Thyroid gland (tissue), 4 donors: Measurements from ENCODE around the gene HOXC4. TPM values are rescaled to one million over a fixed set of nuclear protein-coding genes. Genes with fewer than 3 reads are reported as not detected.

ENCODE experiments used
- DNase-seq, 2 donors: peaks; one replicate each; pipeline ENCODE4 v3.0.0-alpha.2; 2019
- H3K27ac ChIP-seq, 3 donors: fragments of 200-600 bp; sonication (generic); 1 replicate in 2 of 3; 2 replicates in 1 of 3; pipeline ENCODE4 v1.5.1; 2016 to 2019; ENCODE audit warnings: mild to moderate bottlenecking in 1 of 3, moderate library complexity in 1 of 3
- H3K27me3 ChIP-seq: fragments of 200-600 bp; sonication (generic); one replicate; pipeline ENCODE4 v1.5.1; 2019
- H3K36me3 ChIP-seq, 2 donors: fragments of 200-600 bp; sonication (generic); one replicate each; pipeline ENCODE4 v1.5.1; 2016 to 2019
- H3K4me1 ChIP-seq, 2 donors: fragments of 200-600 bp; sonication (generic); one replicate each; pipeline ENCODE4 v1.5.1; 2017 to 2019
- H3K4me3 ChIP-seq, 3 donors: fragments of 200-600 bp; sonication (generic); replicated peaks in 1 of 3; 1 replicate in 2 of 3; 2 replicates in 1 of 3; pipeline ENCODE4 v1.5.1; 2016; ENCODE audit warnings: mild to moderate bottlenecking in 1 of 3
- H3K9me3 ChIP-seq: fragments of 200-600 bp; sonication (generic); one replicate; pipeline ENCODE4 v1.5.1; 2017
- POLR2A ChIP-seq, 2 donors: fragments of 450-650 bp; IDR thresholded peaks; one replicate each; pipeline ENCODE4 v1.6.1; 2017; ENCODE audit warnings: antibody characterized with exemption in 2 of 2, mild to moderate bottlenecking in 2 of 2, moderate library complexity in 1 of 2
- WGBS, 2 donors: methylation state at CpG; one replicate each; pipeline ENCODE4 v1.1.5; 2017; 5-methylcytosine and 5-hydroxymethylcytosine counted together
- intact Hi-C: fragments of 100-400 bp; cut with DNase I; formaldehyde crosslinking; loops from one replicate; pipeline ENCODE4 v1.15.1; 2023
- total RNA-seq, 4 donors: library from RNA; depleted of rRNA; stranded (reverse); fragments of >200 nt; gene quantifications; one replicate each; pipeline ENCODE4 v1.2.3, GENCODE V29; 2016
- TF ChIP-seq, protein P1 (sequence below), 6 experiments: fragments of 200-600 bp in 3 of 6; fragments of 450-650 bp in 3 of 6; sonication (generic) in 3 of 6; IDR thresholded peaks; one replicate each; pipeline ENCODE4 v1.5.1; 2016 to 2019; ENCODE audit warnings: antibody characterized with exemption in 6 of 6, mild to moderate bottlenecking in 2 of 6, inconsistent platforms in 1 of 6, moderate library complexity in 1 of 6

Gene HOXC4
- total RNA-seq, 4 donors from 2014 or later: 0.22 to 0.27 TPM; not detected in 2

GRCh38 chr12:54019091-54019811, 34.4 kb upstream of the HOXC4 start:
- intact Hi-C loops: no loop called here
- WGBS, 2 donors: 25 to 29% methylated on average over 31 to 38 of the region's 43 CpGs
- TF ChIP-seq POLR2A (IDR thresholded peaks at IDR 0.05): no peak
- TF ChIP-seq, protein P1, sequence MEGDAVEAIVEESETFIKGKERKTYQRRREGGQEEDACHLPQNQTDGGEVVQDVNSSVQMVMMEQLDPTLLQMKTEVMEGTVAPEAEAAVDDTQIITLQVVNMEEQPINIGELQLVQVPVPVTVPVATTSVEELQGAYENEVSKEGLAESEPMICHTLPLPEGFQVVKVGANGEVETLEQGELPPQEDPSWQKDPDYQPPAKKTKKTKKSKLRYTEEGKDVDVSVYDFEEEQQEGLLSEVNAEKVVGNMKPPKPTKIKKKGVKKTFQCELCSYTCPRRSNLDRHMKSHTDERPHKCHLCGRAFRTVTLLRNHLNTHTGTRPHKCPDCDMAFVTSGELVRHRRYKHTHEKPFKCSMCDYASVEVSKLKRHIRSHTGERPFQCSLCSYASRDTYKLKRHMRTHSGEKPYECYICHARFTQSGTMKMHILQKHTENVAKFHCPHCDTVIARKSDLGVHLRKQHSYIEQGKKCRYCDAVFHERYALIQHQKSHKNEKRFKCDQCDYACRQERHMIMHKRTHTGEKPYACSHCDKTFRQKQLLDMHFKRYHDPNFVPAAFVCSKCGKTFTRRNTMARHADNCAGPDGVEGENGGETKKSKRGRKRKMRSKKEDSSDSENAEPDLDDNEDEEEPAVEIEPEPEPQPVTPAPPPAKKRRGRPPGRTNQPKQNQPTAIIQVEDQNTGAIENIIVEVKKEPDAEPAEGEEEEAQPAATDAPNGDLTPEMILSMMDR (IDR thresholded peaks at IDR 0.05): no peak
- H3K9me3 ChIP-seq: no peaks in the 10 kb centered on the region
- H3K4me1 ChIP-seq: peaks cover 6 to 31% of the 10 kb centered on the region in 2 donors
- H3K36me3 ChIP-seq: no peaks in the 10 kb centered on the region
- peaks cover 73% of the 10 kb centered on the region for H3K27me3 ChIP-seq
- H3K4me3 ChIP-seq: no peak overlapping the region
- no peak for DNase-seq
- no peak overlapping the region for H3K27ac ChIP-seq

GRCh38 chr12:54019924-54020590, 33.6 kb upstream of the HOXC4 start:
- Histone ChIP-seq H3K27me3 (peaks cover 71% of the 10 kb centered on the region), H3K4me3 (no peak overlapping the region), H3K36me3 (no peaks in the 10 kb centered on the region), H3K4me1 (peaks cover 6 to 28% of the 10 kb centered on the region in 2 donors), H3K9me3 (no peaks in the 10 kb centered on the region), H3K27ac (no peak overlapping the region)
- 27 to 32% methylated on average over 10 of the region's 10 CpGs for WGBS, 2 donors
- intact Hi-C loops: no loop called here
- DNase-seq: no peak
- TF ChIP-seq, protein P1 (IDR thresholded peaks at IDR 0.05): no peak
- TF ChIP-seq POLR2A (IDR thresholded peaks at IDR 0.05): no peak

DNA sequence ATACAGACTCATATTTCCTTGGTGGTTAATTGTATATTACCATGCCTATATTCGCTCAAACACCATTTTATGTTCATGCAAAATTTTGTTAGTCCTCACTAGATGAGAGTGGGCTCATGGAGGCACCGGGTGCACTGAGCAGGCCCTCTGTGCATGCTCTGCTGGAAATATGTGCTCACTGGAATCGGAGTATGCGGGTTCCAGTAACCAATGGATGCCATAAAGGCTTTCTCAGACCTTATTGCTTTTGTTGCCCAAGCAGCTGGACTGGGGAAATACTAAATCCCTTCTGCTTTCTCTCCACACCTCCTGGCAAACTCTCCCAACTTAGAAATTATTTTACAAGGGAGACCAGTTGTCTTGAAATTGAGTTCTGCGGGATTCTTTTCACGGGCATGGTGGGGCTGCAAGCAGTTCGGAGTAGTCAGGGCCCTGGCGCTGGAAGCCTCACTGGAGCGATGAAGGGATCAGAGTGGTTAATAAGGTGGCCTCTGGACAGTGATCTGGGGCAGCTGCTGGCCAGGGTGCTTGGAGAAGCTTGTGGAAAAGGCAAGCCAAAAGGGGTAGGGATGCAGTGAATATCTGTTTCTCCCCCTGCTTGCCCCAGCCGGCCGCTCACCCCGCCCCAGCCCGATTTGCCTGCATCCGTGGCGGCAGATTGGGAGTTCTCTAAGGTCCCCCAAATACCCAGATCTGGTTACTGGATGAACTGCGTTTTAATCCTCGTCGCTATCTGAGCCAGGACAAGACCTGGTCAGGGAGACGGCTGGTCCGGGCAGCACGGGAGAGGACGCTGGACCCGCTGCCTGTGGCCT, 32.8 kb upstream of the HOXC4 start:
- Histone ChIP-seq H3K27me3 (peaks cover 71% of the 10 kb centered on the region), H3K4me1 (peaks cover 6 to 28% of the 10 kb centered on the region in 2 donors), H3K27ac (no peak overlapping the region), H3K36me3 (no peaks in the 10 kb centered on the region), H3K9me3 (no peaks in the 10 kb centered on the region), H3K4me3 (no peak overlapping the region)
- intact Hi-C loops: no loop called here
- DNase-seq: no peak
- TF ChIP-seq, protein P1 (IDR thresholded peaks at IDR 0.05): no peak
- no peak for TF ChIP-seq POLR2A (IDR thresholded peaks at IDR 0.05)
- WGBS, 2 donors: 36 to 38% methylated on average over 23 of the region's 23 CpGs

GRCh38 chr12:54021432-54022013, 32.1 kb upstream of the HOXC4 start:
- H3K4me1 ChIP-seq: peaks cover 6 to 28% of the 10 kb centered on the region in 2 donors
- no peaks in the 10 kb centered on the region for H3K9me3 ChIP-seq
- H3K27ac ChIP-seq: no peak overlapping the region
- no peak overlapping the region for H3K4me3 ChIP-seq
- 17 to 30% methylated on average over 16 of the region's 16 CpGs for WGBS, 2 donors
- intact Hi-C loops: no loop called here
- H3K27me3 ChIP-seq: peaks cover 70% of the 10 kb centered on the region
- no peak for DNase-seq
- no peak for TF ChIP-seq POLR2A (IDR thresholded peaks at IDR 0.05)
- TF ChIP-seq, protein P1 (IDR thresholded peaks at IDR 0.05): no peak
- H3K36me3 ChIP-seq: no peaks in the 10 kb centered on the region
